ENCODE data around the gene DLL3.
"Not testable (repeated sequence)": the region's sequence is repeated elsewhere in the genome, so short reads cannot be mapped to it uniquely, and the experiment has no call there.

DLL3 gene

GRCh38 chr19:39498798-39499642 lies at the start of gene DLL3:
DLL3 (plus strand) TSS chr19:39498947; CDS start chr19:39498975, 28 bp downstream.
- peak within 1 kb of the TSS; percentile 57 for H3K4me3 ChIP-seq (ENCODE audit: low read depth, low read length)

- no peak overlapping the region for H3K4me3 ChIP-seq (ENCODE audit: low read depth, low read length)
Measured at GRCh38 chr19:39449116-39449797, 49.5 kb upstream of the DLL3 start.

GRCh38 chr19:39451257-39451656 lies 47.5 kb upstream of the DLL3 start:
- H3K4me3 ChIP-seq (ENCODE audit: low read depth, low read length), result not testable (repeated sequence)

GRCh38 chr19:39463403-39463802 lies 35.3 kb upstream of the DLL3 start:
- H3K4me3 ChIP-seq (ENCODE audit: low read depth, low read length), result no peak overlapping the region

GRCh38 chr19:39465956-39466747 lies 32.6 kb upstream of the DLL3 start:
- H3K4me3 ChIP-seq (ENCODE audit: low read depth, low read length), result no peak overlapping the region

- H3K4me3 ChIP-seq (ENCODE audit: low read depth, low read length), result no peak overlapping the region
Measured at GRCh38 chr19:39467941-39468340, 30.8 kb upstream of the DLL3 start.

GRCh38 chr19:39469036-39469435 lies 29.7 kb upstream of the DLL3 start:
- no peak overlapping the region for H3K4me3 ChIP-seq (ENCODE audit: low read depth, low read length)

- no peak overlapping the region for H3K4me3 ChIP-seq (ENCODE audit: low read depth, low read length)
Measured at GRCh38 chr19:39469567-39469966, 29.2 kb upstream of the DLL3 start.

GRCh38 chr19:39470724-39471339 lies 27.9 kb upstream of the DLL3 start:
- no peak overlapping the region for H3K4me3 ChIP-seq (ENCODE audit: low read depth, low read length)

GRCh38 chr19:39471756-39472536 lies 26.8 kb upstream of the DLL3 start:
- no peak overlapping the region for H3K4me3 ChIP-seq (ENCODE audit: low read depth, low read length)

GRCh38 chr19:39472746-39473442 lies 25.9 kb upstream of the DLL3 start:
- no peak overlapping the region for H3K4me3 ChIP-seq (ENCODE audit: low read depth, low read length)

GRCh38 chr19:39473443-39473960 lies 25.2 kb upstream of the DLL3 start:
- H3K4me3 ChIP-seq (ENCODE audit: low read depth, low read length), result no peak overlapping the region

GRCh38 chr19:39474139-39474620 lies 24.6 kb upstream of the DLL3 start:
- no peak overlapping the region for H3K4me3 ChIP-seq (ENCODE audit: low read depth, low read length)

GRCh38 chr19:39475748-39476147 lies 23.0 kb upstream of the DLL3 start:
- no peak overlapping the region for H3K4me3 ChIP-seq (ENCODE audit: low read depth, low read length)

- not testable (repeated sequence) for H3K4me3 ChIP-seq (ENCODE audit: low read depth, low read length)
Measured at GRCh38 chr19:39479319-39479801, 19.4 kb upstream of the DLL3 start.

- H3K4me3 ChIP-seq (ENCODE audit: low read depth, low read length), result no peak overlapping the region
Measured at GRCh38 chr19:39479916-39480315, 18.8 kb upstream of the DLL3 start.

- H3K4me3 ChIP-seq (ENCODE audit: low read depth, low read length), result peak within 1 kb of the TSS; percentile 97
Measured at GRCh38 chr19:39480337-39481228, 18.2 kb upstream of the DLL3 start, which contains the start of gene TIMM50. TIMM50 (plus strand) TSS chr19:39480838; CDS start chr19:39480854, 16 bp downstream.

GRCh38 chr19:39481229-39481545 lies 17.6 kb upstream of the DLL3 start:
- H3K4me3 ChIP-seq (ENCODE audit: low read depth, low read length), result peak overlapping the region; percentile 97

All from iPS-11a (cell line).